Transverse colon (tissue), 4 donors: ENCODE measurements around the gene SIMC1.

Source experiments
- EP300 ChIP-seq: sonication (generic); formaldehyde crosslinking; IDR thresholded peaks from one replicate; pipeline ENCODE4 v1.6.1; 2017; ENCODE audit warnings: antibody characterized with exemption, low read depth
- POLR2A ChIP-seq: fragments of 450-650 bp; IDR thresholded peaks from one replicate; pipeline ENCODE4 v1.6.1; 2016; ENCODE audit warnings: antibody characterized with exemption, mild to moderate bottlenecking, moderate library complexity
- POLR2AphosphoS5 ChIP-seq, 3 donors: sonication (generic); formaldehyde crosslinking; IDR thresholded peaks; one replicate each; pipeline ENCODE4 v1.6.1; 2016; ENCODE audit warnings: antibody characterized with exemption in 3 of 3
- TF ChIP-seq, protein P1 (sequence below), 5 experiments: fragments of 200-600 bp in 3 of 5; fragments of 450-650 bp in 2 of 5; sonication (generic) in 3 of 5; IDR thresholded peaks; 1 replicate in 2 of 5; 2 replicates in 3 of 5; pipeline ENCODE4 v1.5.1; 2016 to 2017; ENCODE audit warnings: antibody characterized with exemption in 5 of 5, inconsistent platforms in 3 of 5, mild to moderate bottlenecking in 2 of 5, moderate library complexity in 1 of 5

- TF ChIP-seq, protein P1, sequence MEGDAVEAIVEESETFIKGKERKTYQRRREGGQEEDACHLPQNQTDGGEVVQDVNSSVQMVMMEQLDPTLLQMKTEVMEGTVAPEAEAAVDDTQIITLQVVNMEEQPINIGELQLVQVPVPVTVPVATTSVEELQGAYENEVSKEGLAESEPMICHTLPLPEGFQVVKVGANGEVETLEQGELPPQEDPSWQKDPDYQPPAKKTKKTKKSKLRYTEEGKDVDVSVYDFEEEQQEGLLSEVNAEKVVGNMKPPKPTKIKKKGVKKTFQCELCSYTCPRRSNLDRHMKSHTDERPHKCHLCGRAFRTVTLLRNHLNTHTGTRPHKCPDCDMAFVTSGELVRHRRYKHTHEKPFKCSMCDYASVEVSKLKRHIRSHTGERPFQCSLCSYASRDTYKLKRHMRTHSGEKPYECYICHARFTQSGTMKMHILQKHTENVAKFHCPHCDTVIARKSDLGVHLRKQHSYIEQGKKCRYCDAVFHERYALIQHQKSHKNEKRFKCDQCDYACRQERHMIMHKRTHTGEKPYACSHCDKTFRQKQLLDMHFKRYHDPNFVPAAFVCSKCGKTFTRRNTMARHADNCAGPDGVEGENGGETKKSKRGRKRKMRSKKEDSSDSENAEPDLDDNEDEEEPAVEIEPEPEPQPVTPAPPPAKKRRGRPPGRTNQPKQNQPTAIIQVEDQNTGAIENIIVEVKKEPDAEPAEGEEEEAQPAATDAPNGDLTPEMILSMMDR (IDR thresholded peaks at IDR 0.05) = no peak
- no peak for TF ChIP-seq POLR2A
- TF ChIP-seq POLR2AphosphoS5 (IDR thresholded peaks at IDR 0.05) = no peak
- no peak for TF ChIP-seq EP300
Measured at GRCh38 chr5:176188506-176189193, 49.6 kb upstream of the SIMC1 start.
